GM18909 (cell line): ENCODE data around the gene TRPC6.
"Not testable (repeated sequence)": the region's sequence is repeated elsewhere in the genome, so short reads cannot be mapped to it uniquely, and the experiment has no call there.

Source experiments
- ATAC-seq: cut with Tn5 transposase; IDR thresholded peaks from one replicate; pipeline ENCODE4 v1.9.1; 2021; ENCODE audit warnings: mild to moderate bottlenecking; ENCODE audit not compliant: unreplicated experiment, poor library complexity

Gene TRPC6

DNA sequence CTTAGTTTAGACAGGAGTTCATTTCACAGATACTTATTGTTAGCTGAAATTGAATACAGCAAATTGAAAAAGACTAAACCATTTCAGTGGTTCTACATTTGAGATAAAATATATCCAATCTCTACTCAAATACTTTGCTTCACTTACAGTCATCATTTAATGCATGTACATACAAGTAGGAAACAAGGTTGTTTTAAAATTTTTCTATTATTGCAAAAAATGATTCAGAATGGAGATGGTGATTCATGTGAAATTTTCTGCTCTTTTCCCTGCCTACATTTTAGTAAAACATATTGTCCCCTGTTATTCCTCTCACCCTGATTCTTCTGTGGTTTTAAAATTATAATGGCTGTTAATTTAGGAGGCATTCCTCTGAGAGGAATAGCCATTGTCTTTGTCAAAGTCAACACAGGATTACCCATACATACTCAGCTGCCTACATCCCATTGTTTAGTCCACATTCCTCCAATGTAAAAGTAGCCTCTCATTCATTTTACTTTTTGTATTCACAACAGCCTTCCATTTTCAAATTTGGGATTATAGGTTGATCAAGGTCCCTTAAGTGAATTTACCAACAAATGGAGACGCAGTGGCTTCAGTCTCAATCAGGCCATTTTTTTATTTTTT lies 60.1 kb downstream of the TRPC6 start:
- ATAC-seq, result no peak

DNA sequence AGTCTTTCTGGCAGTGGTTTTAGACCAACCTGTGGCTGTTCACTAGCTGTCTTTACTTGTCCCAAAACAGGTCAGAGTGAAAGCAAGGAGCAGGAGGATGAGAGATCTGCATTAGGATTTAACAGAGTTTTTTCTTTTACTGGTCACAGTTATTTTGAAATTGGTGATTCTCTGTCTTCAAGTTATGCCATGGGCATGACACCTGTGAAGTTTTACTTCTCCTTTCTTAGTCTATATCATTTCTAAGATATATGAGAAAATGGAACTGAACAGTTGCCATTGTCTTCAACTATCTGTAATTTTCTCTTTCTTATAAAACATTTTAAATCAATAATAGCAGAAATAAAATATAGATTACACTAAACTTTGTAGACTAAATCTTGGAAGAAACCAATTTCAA lies 60.6 kb downstream of the TRPC6 start:
- no peak for ATAC-seq

DNA sequence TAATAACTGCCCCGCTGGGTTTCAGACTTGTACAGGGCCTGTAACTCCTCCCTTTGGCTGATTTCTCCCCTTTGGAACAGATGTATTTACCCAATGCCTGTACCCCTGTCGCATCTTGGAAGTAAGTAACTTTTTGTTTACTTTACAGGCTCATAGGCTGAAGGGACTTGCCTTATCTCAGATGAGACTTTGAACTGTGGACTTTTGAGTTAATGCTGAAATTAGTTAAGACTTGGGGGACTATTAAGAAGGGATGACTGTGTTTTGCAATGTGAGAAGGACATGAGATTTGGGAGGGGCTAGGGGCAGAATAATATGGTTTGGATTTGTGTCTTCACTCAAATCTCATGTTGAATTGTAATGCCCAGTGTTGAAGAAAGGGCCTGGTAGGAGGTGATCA lies 62.0 kb downstream of the TRPC6 start:
- no peak for ATAC-seq

DNA sequence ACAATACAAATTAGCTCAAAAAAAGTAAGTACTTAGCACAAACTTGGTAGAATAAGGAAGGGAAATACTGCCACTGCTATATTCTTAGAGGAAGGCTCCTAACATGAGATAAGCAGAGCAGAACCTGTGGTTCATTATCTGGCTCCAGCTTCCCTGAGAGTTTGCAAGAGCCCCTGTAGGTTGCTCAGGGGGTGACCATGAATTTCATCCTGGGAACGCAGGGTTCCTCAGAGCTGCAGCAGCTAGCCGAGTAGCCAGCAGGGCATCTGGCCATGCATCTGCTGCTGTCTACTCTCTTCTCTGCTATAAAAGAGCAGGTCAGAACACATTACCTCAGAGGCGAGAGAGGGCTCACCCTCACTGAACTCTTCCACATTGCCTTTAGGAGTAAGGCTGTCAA lies 67.3 kb downstream of the TRPC6 start:
- ATAC-seq, result no peak

DNA sequence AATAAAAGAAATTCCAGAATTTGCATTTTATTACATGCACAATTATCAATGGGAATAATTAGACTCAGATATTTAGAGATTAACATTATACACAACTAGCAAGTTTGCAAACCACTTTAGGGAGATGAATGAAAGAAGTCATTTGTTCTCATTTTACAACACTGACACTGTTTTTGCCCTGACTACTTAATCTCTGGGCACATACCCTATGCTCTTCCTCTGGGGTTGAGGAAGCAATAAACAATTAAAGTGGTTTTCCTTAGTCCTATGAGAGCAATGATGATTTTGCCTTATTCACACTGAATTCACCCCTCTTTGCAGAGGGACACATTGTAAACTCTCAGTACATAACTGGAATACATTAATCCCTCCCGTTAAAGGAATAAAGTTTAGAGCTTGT lies 72.7 kb downstream of the TRPC6 start:
- no peak for ATAC-seq

DNA sequence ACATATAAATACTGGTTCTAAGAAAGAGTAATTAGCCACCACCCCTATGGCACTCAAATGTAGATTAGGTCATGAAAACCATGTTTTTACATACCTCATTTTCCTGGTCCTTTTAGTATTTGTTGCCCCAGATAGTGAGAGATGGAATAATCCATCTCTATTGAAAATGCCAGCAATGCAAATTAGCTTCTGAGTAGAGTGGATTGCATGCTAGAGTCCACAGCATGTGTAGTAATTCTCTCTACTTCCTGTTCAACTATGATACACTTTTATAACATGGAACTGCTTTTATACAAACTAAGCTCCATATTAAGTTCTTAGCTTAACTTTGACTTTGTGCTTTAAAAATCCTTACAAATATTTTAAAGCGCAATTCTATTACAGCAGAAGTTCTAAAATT lies 73.2 kb downstream of the TRPC6 start:
- no peak for ATAC-seq

DNA sequence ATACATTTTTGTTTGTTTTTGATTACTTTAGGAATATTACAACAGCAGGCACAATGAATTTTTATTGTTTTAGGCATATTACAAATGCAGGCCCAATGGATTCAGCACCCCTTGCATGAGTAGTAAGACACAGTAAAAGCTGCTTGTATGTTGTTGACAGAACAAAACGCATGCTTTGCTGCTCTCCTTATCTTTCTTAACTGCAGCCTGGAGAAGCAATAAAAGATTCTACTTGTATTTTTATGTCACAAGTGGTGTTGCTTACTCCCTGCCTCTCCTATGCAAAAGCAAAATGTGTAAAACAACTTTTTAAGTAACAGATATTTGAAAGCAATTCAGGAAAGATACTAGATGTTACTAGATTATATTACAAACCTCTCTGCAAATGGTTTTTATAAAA lies 73.9 kb downstream of the TRPC6 start:
- no peak for ATAC-seq

DNA sequence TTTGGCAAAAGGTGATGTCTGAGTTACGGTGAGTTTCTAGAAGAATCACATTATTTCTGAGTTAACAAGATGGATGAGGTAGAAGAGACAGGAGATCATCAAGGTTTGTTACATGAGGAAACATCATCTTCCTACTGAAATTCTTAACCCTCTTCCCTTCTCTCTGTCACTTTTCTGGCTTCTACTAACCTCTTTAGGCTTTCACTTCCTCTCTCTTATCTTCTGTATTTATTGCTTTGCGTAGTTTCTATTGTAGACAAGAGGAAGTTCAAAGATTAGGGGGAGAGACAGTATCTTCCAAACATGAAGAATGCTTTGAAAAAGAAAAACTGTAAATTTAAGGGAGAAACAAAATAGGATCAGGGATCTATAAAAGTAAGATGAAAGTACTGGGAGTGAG lies 75.4 kb downstream of the TRPC6 start:
- no peak for ATAC-seq

DNA sequence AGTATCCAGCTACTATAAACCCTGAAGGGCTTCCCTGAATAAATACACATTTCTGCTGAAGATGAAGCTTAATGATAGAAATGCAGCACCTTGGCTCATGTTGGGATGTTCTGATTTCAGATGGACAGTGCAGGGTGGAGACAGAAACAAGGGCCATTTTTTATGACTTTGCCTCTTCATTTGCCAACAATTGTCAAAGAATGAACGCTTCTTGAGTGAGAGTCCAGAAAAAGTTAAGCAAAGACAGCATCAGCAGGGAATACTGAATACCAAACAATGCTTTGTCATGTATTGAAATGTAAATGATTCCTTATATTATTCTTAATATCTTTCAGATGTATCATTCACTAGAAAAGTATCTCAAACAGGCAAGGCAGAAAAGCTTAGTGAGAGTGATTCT lies 84.9 kb downstream of the TRPC6 start:
- ATAC-seq, result no peak

DNA sequence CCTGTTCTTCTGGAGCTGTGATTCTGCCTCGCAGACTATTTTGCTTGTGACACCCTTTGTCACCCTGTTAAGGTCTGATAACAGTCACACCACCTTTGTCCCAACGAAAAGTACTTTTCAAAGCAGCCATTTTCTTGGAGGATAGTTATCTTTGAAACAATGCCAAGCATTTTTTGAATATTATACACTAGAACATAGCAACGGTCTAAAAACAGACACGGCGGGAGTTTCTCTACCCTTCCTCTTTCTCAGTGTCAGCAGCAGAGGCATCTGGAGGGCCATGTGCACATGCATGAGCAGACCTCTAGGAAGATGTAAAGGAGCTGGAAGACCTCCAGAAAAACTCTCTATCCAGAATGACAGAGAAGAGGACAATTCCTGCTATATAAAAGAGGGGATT lies 86.5 kb downstream of the TRPC6 start:
- ATAC-seq, result no peak

DNA sequence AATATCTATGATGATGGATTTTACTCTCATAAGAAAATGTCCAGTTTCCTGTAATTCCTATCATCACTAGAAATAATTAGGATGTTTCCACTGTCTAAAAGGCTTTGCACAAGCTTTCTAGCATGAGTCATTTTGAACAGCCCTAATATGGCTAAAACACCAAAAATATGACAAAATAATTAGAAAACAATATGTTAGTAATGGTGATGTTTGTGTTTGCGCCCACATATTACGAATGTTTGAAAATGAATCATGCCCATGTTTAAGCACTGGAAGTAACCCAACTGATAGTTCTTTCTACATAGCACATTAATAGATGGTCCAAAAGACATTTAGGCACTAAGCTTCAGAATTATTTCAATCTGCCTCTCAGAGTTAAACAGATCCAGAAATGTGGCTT lies 96.0 kb downstream of the TRPC6 start:
- ATAC-seq, result no peak

DNA sequence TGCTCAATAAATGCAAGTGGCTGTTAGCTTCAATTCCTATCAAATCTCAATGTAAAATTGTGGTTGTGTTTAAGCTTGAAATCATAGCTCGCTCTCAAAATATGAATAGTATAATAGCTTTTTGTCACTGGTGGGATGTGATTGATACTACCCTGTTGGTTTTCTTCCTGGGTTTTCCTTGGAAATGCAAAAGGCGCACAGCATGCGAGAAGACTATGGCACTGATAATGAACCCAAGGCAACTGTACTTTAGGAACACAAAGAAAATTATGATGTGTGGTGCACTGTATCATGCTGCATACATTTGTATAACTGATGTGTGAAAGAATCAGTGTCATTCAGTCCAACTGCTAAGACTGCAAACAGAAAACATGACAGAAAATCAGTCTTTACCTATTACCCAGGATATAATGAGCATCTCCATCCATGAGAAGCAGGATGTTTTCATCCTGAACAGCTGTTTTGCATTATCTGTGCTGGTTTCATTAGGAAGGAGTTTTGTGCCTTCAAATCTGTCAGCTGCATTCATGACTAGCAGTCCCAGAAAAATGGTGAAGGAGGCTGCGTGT lies 101.2 kb downstream of the TRPC6 start:
- no peak for ATAC-seq

DNA sequence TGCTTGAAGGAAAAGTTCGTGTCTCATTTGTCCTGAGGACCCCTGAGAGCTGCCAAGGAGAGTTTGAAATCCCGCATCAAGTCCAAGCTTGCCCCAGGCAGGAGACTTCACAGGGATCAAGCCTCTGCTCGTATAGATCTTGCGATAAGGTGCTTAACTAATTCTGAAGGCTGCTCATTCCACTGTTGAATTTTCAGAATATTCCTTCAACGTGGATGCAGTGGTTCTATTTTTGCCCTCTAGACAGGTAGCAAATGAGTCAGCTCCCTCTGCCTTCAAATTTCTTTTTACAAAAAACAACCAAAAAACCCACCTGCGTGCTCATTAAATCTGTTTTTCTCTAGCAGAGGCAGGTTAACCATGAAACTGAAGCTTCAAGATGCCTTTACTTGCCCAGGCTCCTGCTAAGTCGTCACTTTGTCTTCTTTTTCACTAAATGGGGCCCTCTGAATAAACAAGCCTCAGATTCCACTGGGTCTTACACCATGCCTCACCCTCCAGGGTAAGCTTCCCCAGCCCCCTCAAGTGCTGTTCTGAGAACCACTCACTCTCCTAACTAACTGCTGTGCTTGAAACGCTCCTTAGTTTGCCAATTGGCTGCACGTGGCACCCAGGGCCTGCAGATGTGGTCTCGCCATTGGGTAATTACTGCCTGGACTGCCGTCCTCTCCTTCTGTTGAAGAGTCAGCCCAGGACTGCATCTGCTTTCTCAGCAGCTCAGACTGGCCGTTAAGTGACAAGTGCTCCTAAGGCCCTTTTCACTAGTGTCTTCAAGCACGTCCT lies 105.0 kb downstream of the TRPC6 start:
- no peak for ATAC-seq

DNA sequence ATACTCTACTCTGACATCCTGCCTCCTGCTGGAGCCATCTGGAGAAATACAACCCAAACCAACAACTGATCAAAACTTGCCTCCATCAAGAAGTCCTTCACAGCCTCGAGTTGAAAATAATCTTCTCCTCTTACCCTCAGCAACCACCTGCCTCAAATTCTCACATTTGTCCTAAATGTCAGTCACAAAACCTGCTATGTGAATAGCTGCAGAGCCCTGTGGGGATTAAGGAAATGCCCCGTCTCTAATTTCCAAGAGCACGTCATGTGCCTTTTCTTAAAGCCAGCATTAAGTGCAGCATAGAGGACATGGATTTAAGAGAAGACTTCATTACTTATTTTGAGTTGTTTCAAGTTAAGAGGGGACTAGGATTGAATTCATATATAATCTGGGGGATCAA lies 105.9 kb downstream of the TRPC6 start:
- no peak for ATAC-seq

DNA sequence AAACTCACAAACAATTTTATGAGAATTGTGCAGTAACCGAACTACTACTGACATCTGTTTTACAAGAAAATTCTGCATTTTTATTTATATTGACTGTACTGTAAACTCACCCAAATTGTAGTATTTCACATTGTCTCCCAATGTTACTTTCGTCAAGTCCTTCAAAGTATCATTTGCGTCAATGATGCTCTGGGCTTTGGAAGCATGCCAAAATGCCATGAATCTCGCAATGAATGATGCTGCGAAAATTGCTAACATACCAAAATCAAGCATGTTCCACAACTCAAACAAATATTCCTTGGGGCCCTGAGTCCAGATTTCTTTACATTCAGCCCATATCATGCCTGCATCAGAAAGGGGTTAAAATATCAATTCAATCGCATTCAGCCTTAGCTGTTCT lies 107.6 kb downstream of the TRPC6 start:
- no peak for ATAC-seq

DNA sequence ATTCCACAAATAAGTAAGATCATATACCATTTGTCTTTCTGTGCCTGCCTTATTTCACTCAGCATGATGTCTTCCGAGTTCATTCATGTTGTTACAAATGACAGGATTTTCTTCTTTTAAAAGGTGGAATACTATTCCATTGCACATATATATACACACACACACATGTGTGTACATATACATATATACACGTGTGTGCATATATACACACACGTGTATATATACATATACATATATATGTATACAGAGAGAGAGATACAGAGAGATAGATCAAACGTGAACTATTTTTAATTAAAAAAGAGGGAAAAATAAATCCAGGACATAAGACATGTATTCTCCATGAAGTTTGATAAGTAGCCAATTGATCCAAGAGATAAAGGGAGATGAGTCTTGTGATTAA lies 108.1 kb downstream of the TRPC6 start:
- ATAC-seq, result no peak

DNA sequence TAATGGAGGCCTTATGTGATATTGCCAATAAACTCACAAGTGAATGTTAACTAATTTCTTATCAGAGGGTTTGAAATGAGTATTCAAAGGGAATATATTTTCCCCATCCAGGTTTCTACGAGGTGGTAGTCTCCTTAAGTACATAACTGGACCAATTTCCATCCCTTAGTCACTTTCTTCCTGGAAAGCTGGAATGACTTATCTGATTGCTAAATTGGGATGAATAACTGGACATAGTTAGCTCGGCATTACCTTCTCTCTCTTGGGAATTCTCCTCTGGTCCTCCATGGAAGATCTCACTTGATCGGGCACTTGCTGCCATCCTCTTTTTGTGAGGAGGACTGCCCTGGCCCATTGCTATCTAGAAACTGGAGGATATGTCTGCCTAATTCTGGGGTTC lies 109.1 kb downstream of the TRPC6 start:
- ATAC-seq, result no peak

DNA sequence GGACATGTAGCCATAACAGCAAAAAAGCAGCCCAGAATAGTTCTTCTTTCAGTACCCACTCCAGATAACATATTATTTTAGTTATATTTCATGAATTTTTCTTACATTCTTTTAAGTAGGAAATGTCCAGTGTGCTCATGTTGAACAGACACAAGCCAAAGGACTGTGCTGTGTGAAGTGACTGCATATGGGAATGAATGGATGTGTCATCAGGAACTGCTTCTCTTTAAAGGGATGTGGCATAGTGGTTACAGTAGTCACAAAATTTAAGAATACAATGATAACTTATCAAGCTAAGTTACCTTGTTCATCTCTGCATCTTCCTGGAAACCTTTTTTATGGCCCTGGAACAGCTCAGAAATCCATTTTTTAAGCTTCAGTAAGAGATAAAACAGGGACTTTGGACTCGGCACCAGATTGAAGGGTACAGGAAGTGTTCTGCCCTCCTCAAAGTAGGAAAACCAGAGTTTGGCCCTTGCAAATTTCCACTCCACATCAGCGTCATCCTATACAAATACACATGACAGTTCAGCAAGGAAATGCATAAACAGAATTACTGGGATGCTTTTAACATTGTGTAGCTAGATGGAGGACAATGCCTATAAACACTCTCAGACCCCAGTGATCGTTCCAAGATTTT lies 112.8 kb downstream of the TRPC6 start:
- no peak for ATAC-seq

DNA sequence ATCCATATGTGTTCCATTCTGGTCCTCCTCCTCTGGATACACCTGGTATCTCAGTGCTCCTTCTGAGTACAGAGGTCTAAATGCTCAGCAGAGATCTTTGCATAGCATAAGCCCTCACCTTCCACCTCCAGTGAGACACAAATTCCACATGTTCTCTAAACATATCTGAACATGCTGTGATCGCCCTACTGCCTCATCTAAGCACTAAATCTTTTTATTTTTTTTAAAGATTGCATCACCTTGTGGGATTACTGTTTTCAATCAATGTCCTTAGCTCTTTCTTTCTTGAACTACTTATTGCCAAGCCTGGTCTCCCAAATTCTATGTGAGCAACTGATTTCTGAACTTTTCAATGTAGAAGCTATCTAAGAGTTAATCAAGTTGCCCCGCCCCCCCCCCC lies 113.4 kb downstream of the TRPC6 start:
- ATAC-seq, result no peak

DNA sequence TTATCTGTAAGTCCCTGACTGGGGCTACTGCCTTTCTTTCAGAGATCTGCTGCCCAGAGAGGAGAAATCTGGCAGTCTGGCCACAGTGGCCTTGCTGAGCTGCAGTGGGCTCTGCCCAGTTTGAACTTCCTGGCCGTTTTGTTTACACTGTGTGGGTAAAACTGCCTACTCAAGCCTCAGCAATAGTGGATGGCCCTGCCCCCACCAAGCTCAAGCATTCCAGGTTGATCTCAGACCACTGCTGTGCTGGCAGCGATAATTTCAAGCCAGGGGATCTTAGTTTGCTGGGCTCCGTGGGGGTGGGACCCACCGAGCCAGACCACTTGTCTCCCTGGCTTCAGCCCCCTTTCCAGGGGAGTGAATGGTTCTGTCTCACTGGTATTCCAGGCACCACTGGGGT lies 117.5 kb downstream of the TRPC6 start:
- ATAC-seq, result no peak

DNA sequence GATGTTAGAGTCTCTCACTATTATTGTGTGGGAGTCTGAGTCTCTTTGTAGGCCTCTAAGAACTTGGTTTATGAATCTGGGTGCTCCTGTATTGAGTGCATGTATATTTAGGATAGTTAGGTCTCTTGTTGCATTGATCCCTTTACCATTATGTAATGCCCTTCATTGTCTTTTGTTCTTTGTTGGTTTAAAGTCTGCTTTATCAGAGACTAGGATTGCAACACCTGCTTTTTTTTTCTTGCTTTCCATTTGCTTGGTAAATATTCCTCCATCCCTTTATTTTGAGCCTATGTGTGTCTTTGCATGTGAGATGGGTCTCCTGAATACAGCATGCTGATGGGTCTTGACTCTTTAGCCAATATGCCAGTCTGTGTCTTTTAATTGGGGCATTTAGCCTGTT lies 119.4 kb downstream of the TRPC6 start:
- not testable (repeated sequence) for ATAC-seq
